DOHH2 (cell line): ENCODE results near the gene FADS3.

Source experiments
- EZH2phosphoT487 ChIP-seq: fragments of 200-600 bp; sonication (generic); IDR thresholded peaks from 2 replicates; pipeline ENCODE4 v1.6.1; 2017; ENCODE audit warnings: borderline replicate concordance, mild to moderate bottlenecking, antibody characterized with exemption, low read length, moderate library complexity, mixed read lengths
- TF ChIP-seq, protein P1 (sequence below): fragments of 200-600 bp; sonication (generic); IDR thresholded peaks from one replicate; pipeline ENCODE4 v1.5.1; 2014; ENCODE audit warnings: antibody characterized with exemption, mild to moderate bottlenecking, low read depth, low read length; ENCODE audit not compliant: poor library complexity, severe bottlenecking

DNA sequence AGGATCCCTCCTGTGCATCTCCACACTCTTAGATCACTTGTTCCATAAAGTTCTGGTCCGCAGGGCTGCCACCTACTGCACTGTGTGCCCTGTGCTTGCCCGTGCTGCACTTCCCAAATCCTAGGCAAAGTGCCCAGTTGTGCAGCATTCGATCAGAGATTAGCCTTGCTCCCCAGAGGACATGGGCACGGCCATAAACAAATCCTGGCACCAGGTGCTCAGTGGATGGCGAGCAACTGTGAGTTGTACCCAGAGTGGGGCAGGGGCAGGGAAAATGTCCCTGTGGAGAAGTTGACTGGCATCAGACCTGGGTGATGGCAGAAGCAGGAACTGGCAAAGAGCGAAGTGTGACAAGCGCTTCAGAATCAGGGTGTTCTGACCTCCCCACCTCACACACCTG lies 58.6 kb downstream of the FADS3 start:
- TF ChIP-seq, protein P1, sequence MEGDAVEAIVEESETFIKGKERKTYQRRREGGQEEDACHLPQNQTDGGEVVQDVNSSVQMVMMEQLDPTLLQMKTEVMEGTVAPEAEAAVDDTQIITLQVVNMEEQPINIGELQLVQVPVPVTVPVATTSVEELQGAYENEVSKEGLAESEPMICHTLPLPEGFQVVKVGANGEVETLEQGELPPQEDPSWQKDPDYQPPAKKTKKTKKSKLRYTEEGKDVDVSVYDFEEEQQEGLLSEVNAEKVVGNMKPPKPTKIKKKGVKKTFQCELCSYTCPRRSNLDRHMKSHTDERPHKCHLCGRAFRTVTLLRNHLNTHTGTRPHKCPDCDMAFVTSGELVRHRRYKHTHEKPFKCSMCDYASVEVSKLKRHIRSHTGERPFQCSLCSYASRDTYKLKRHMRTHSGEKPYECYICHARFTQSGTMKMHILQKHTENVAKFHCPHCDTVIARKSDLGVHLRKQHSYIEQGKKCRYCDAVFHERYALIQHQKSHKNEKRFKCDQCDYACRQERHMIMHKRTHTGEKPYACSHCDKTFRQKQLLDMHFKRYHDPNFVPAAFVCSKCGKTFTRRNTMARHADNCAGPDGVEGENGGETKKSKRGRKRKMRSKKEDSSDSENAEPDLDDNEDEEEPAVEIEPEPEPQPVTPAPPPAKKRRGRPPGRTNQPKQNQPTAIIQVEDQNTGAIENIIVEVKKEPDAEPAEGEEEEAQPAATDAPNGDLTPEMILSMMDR: no peak
- TF ChIP-seq EZH2phosphoT487: no peak
